NCI-H69 (cell line): ENCODE results near the gene APCDD1L.

Experiments
- DNase-seq: peaks from one replicate; lab custom pipeline; 2025; lab: John Stamatoyannopoulos, UW

APCDD1L gene

DNA sequence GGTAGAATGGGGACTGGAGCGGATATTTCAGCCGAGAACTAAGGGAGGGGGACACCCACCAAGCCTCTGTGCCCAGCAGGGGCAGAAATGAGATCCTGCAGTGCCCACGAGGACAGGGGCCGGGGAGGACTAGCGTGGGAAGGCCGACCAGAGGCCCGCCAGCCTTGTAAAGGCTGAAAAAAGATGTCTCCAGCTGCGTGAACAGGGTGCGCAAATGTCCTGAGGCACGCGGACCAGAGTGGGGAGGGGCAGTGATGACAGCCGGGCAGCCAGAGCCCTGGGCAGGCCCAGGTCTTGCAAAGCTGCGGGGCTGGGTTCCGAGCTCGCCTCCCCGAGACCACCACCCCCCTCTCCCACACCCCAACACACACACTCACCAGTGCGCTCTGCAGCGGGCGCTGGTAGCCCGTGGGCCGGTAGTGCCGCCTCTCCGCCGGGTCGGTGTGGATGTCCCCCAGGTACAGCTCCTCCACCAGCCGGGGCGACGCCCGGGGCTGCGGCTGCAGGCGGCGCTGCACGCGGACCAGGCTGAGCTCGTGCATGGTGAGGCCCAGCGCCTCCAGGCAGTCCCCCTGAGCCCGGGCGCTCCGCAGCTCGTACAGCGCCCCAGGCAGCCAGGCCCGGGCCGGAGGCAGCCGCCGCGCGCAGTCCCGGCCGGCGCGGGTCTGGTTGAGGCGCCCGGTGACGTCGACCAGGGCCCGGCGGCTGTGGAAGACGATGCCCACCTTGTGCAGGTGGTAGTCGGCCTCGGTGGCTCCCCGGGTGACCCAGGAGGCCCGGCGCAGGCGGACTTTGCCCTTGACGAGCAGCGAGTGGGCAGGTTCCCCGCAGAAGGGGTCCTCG, 48.2 kb downstream of the APCDD1L start:
- DNase-seq = no peak

DNA sequence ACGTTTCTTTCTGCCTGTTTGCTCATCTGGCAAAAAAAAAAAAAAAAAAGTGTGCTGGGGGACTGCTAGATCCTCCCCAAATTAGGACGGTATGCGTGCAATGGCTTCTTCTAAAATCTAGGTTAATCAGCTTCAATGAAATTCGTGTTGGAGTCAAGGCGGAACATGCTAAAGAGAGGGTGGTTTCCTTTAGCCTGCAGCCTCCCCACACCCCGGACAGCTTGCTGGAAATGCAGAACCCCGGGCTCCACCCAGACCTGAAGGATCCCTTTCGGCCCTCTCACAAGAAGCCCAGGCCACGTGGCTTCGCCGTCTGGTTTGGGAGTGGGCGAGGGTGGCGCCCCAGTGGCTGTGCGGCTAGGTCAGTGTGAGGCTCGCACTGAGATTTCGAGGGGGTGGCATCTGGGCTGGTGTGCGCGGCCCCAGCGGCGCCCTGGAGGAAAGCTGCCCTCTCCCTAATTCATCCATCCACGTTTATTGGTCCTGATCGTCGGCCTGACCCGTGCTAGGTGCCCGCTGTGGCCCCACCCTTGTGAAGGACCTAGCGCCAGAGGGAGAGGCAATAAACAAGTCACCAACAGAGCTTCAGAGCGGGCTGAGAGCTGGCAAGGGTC, 49.0 kb downstream of the APCDD1L start:
- no peak for DNase-seq

DNA sequence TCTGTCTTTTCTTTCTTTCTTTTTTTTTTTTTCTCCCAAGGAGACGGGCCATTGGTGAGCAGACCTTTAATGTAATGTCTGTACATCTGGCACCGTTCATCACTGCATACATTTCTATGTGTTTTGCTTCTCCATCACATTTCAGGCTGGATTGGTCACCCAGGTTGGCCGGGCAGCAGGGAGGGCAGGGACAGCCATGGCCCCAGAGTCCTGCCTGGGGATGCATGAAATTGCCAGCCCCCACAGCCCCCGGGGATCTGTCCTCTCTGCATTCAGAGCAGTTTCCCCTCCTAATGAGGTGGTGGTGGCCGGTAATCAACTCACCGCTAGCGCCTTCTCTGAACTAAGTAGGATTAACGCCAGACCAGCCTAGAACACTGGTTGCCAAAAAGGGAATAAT, 50.4 kb downstream of the APCDD1L start:
- DNase-seq = no peak

DNA sequence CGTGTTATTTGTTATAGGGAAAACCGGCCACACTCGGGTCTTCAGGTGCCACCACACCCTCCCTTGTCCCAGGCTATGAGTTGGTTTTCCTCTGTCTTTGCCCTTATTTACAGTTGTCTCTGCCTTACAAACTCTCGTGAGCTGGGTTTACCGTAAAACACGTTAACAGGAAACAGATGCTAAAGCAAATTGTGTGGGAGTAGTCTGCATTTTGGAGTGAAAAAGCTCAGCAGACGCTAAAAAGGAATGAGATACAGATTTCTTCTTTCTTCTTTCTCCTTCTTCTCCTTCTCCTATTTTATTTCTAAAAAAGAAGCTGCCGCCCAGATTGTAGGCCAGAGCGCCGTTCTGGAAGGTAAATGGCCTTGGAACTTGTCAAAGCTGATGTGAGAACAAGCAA, 51.9 kb downstream of the APCDD1L start:
- DNase-seq = no peak

DNA sequence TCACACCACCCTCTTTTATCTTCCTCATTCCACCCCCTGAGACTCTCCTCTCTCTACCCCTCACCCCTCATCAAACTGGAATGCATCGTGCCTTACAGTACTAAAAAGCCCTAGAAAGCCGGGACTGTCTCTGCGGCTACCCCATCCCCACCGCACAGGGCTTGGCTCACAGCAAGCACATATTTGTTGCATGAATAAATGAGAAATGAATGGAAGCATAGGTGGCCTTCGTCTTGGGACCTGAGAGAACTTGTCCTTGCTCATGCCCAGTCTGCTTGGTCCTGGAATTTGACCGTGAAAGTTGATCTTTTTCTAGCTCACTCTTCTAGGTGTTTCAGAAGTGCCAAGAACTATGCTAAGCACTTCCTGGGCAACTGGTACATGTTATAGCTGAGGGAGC, 53.3 kb downstream of the APCDD1L start:
- no peak for DNase-seq

DNA sequence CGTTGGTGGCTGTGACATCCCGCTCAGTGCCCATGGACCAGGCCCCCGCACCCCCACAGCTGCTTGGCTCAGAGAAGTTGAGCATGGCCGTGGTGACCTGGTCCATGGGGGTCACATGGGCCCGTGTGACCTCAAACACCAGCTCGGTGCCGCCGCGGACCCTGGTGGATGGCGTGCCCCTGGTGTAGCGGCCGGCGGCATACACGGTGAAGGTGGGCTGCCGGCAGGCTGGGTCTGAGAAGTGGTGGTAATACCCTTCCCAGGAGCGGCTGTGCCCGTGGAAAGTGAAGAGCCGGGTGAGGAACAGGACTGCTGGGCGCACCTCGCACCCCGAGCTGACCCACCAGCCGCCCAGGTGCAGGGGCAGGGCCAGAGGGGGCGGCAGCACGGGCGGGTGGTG, 54.1 kb downstream of the APCDD1L start:
- DNase-seq = no peak

DNA sequence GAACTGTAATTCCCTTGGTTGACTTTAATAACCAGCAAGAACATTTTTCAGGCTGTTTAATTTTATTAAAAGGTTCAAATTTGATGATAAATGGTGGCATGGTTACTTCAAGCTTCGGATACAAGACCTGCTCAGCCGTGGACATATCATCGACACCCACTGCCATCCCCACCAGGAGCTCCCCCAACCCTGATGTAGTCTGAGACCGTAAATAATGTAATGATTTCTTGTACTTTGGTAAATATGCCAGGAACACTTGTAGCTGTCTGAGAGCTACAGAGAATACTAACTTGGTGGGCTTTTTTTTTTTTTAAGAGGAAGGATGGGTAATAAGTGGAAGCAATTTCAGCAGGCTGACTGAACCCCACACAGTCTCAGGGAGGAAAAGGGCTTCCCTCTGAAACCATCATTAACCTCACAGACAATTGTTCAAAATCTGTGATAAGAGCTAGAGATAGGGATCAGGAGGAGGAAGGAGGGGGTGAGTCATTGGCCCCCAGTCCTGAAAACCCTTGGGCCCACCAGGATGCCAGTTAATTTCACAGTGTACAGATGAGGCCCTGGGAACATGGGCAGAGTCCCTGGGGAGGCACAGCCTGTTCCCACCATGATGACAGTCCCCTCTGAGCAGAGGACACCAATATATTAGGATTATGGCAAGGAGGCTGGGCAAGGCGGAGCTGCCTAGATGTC, 56.0 kb downstream of the APCDD1L start:
- no peak for DNase-seq

DNA sequence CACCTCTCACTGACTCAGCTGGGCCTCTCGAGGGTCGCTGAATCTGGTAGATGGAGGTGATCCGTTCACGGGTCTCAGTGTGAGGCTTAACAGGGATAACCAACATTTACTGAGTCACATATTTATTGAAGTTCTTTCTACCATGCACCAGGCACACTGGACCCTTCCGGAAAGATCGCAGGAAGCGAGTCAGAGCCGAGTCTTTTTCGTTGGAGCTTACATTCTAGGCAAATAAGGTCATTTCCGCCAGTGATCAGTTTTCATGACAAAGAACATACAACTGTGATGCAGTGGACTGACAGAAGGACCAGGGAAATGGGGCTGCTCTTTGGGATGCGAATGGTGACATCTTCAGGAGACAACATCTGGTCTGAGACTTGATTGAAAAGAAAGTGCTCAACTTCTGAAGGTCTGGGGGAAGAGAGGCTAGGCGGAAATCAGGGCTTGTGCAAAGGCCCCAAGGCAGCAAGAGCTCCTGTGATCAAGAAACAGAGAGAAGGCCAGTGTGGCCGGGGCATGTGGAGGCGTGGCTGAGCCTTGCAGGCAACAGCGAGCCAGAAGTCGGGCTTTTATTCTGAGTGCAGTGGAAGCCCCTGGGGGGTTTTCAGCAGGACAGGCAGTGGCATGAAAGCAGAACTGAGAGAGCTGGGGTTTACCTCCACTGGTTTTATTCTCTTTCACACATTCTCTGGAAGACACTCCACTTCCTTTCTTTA, 56.7 kb downstream of the APCDD1L start:
- DNase-seq = no peak

DNA sequence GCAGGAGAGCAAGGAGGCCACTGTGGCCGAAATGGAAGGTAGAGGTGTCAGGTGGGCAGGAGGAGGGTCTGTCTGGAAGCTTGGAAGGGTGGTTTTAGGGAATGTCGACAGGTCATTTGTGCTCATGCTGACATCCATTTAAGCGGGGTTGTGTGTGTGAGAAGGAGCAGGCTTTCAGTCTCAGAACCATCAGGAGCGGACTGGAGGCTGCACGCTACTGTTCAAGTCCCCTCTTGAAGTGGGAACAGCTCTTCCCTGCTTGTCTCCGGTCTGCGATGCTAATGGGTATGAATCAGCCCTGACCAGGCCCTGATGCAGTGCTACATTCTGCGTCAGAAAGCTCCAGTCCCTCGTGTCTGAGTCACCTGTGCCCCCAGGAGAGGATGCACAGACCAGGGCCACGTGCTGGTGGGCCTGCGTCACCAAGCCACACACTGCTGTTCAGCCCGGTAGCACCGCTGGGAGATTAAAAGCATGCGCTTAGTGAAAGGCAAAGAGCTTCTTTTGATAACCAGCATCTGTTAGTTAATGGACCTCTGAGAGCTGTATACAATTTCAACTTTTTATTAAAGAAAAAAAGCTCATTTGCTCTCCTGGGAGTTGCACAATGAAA, 58.0 kb downstream of the APCDD1L start:
- DNase-seq = peak; percentile 21

DNA sequence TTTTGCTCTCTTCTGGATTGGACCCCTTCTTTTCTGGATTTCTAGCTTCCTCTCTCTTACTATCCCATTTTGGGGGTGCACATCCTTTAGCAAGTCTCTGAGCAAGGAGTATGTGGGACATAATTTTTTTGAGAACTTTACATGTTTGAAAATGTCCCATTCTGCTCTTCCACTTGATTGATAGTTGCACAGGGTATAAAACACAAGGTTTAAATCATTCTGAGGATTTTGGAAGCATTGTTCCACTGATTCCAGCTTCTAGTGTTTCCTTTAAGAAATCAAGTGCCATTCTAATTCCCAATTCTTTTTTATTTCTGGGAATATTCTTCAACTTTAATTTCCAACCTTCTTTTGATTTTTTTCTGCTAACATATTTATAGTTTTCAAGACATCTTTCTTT, 60.7 kb downstream of the APCDD1L start:
- DNase-seq = no peak

DNA sequence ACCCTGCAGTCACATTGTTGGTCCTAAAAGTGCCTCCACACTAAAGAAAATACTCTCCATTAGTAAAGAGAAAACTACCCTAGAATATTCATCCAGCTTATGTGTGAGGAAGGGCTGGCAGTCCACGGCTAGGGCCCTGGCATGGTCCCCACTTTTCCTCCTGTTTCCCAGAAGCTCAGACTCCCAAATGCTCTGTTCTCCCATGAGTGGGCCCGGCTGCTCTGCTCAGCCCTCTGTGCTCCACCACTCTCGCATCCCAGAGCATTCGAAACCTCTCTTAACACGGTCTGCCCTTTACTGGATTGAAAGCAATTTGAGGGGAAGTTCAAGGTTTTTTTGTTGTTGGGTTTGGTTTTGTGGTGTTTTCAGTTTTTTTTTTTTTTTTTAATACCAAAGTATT, 61.8 kb downstream of the APCDD1L start:
- no peak for DNase-seq

DNA sequence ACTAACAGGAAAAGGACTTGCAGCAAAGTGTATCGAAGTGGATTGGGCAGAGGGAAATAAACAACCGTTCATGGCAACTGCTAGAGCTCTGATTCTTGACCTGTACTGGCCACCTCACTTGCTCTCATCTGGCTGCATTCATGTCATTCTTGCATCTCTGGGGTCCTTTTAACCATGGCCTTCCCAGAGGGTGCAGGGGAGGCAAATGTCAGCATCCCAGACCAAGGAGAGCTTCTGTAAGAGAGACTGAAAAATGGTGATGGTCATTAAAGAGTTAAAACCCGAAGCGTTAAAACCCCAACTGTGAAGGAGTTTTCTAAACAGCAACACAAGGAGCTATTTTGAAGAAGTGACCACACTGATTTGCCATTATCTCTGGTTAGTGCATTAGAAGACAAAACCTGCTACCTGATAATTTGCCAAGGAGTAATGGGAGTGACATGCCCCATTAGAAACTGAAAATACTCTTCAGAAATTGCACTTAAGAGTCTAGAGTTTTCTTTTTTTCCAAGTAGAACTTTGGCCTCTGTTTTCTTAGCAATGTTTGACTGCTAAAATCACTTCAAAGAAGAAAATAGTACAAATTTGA, 62.4 kb downstream of the APCDD1L start:
- DNase-seq = no peak

DNA sequence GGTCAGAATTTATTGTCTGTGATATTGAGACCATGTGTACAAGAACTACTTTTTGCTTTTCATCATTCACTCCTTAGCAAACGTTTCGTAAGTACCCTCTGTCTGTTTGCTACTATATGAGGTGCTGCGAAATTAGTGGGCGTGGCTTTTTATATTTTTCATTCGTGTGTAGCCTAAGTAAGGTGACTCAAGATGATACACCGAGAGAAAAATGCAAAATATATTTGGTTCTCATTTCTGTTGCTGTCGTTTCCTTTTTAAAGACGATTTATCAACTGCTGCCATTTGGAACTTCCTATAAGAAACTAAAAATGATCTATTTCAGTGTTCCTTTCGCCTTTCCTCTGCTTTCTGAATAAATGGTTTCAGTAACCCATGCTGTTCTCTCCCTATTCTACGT, 64.9 kb downstream of the APCDD1L start:
- no peak for DNase-seq

DNA sequence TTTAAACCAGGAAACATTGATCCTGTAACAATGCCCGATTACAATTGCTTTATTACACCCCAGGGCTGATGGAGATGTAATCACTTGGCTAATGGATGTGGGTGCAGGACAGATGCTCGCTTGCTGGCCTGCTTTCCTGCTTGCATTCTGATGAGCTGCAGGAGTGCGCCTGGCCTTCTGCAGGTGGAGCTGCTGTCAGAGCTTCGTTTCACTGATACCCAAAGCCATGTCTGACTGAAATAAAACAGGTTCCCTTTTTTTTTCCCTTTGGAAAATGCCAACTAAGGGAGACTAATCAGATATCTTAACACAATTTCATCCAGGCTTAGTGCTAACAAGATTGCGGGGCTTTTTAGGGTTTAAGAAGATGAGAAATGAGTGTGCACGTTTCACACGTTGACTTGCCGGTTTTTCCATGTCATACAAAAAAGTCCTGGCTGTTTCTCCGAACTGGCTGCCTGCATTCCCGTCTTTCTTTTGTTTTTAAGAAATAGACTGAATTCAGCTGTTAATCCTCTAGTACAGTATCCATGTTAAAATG, 65.4 kb downstream of the APCDD1L start:
- no peak for DNase-seq

DNA sequence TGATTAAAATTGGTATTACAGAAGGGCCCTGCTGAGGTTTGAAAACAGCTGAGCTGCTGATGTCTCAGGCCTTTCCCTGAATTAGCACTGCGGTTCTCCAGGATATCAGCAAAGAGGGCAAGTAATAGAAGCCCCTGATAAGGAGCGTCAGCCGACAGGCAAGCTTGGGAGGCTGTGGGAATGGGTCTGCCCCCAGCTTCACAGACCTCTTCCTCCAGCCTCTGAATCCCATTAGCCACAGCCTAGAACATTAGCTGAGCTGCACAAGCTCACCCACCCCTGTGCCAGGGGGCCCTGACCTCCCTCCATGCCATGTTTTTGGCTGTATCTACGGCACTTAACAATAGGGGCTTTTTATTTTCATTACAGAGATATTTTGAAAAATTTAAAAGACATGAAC, 66.2 kb downstream of the APCDD1L start:
- no peak for DNase-seq

DNA sequence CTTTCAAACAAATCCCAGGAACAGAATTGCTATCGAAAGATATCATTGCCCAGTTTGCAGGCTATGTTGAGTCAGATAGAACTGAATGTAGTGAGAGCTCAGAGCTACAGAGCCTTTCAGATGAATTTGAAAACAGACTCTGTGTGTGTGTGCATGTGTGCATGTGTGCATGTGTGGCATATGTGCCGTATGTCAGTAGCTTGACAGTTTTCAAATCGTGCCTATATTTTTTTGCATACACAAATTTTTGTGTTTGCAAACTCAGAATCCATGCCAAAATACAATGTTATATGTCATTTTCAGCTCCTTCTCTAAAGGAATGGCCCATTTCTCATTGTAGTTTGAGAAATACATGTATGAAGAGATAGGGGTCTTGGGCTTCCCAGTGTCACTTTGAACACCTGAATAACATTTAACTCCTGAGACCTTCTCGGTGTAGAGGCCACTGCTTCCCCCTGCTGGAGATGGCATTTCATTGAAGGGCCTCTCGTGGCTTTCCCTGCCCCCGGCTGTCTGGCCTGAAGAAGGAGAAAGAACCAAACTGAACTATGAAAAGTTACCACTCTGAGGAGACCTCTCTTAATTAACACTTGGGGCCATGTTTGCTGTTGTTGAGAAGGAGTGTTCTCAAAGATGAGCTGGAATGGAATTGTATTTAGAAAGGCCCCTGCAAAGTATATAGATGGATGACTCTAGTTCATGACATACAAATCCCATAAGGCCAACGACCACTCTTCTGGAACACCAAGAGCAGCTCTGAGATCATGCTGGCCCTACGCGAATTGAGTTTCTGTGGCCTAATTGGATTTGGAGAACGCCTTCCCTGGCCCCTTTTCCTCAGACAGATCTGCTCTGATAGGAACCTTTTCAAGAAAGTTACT, 67.4 kb downstream of the APCDD1L start:
- DNase-seq = peak; percentile 31

DNA sequence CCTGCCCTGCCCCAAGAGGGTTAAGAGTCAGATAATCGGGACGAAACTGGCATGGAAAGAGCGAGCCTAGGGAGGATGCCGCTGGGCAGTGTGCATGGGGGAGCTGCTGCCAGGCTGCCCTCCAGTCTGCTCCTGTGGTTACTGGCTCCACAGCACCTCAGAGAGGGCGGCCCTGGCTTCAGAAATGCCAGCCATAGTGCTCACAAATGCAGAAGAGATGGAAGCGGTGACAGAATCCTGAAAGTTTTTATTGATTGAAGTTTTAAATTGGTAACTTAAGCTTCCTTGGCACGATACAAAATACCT, 68.3 kb downstream of the APCDD1L start:
- DNase-seq = no peak

DNA sequence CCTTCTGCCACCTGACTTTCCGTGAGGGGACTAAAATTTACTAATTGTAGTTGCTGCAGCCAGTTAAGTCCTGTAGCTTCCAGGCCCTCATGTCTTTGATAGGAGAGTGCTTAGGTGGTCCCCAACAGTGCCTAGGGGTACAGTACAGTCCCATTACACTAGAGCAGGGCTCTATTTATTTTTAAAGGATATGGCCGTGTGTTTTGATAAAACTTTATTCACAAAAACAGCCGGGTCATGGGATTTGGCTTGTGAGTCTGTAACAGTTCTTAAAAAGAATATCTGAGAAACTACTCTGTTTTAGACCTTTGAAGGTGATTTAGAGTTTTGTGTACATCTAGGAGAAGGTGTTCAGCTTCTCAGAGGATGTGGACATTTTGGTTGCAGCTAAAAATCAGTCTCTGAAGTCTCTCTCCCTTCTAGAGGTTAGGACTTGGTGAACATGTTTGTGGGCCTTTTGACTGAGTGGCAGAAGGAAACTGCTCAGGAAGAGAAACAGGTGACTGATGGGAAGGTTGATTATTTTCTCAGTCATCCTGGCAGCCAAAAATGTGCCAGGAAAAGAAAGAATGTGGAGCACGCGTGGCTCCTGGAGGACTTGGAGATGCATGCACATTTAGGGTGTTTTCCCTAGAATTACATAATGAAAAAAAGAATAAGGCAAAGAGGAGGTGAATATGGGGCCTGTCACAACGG, 68.8 kb downstream of the APCDD1L start:
- DNase-seq = no peak

DNA sequence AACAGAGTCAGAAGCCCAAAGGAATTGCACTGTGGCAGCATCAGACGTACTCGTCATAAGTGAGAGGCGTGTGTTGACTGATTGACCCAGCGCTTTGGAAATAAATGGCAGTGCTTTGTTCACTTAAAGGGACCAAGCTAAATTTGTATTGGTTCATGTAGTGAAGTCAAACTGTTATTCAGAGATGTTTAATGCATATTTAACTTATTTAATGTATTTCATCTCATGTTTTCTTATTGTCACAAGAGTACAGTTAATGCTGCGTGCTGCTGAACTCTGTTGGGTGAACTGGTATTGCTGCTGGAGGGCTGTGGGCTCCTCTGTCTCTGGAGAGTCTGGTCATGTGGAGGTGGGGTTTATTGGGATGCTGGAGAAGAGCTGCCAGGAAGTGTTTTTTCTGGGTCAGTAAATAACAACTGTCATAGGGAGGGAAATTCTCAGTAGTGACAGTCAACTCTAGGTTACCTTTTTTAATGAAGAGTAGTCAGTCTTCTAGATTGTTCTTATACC, 70.4 kb downstream of the APCDD1L start:
- no peak for DNase-seq

DNA sequence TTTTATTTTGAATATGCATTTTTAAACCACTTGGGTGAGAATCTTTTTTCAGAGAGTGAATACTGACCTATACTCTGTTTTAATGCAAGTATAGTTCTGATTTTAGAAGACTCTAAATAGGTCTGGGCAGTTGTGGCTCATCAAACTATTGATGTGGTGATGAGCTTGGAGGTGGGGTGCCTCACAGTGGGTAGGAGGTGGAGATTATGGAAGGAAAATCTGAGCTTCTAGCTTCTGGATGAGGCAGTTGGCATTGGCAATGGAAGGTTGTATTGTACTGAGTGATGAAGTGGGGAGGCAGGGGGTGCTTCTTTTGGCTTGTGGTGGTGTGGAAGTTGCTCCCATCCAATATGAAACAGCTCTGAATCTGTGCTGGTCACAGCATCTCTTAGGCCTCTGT, 73.5 kb downstream of the APCDD1L start:
- no peak for DNase-seq
